Lung microvascular endothelial cell (primary cell): ENCODE measurements around the gene PFN4. TPM values are rescaled to one million over a fixed set of nuclear protein-coding genes. Genes with fewer than 3 reads are reported as not detected.
"Not testable (repeated sequence)": the region's sequence is repeated elsewhere in the genome, so short reads cannot be mapped to it uniquely, and the experiment has no call there.

ENCODE experiments used
- DNase-seq, 2 donors: peaks; one replicate each; pipeline versions ENCODE4 v3.0.0 to v3.0.0-alpha.2; 2010; ENCODE audit warnings: low read depth in 2 of 2
- total RNA-seq: library from RNA; depleted of rRNA; stranded (reverse); fragments of >200 nt; gene quantifications from 2 replicates; pipeline ENCODE4 v1.2.1, GENCODE V29; 2014

PFN4 gene
- total RNA-seq, 1 donor from 2014 or later = 0.20 TPM

DNA sequence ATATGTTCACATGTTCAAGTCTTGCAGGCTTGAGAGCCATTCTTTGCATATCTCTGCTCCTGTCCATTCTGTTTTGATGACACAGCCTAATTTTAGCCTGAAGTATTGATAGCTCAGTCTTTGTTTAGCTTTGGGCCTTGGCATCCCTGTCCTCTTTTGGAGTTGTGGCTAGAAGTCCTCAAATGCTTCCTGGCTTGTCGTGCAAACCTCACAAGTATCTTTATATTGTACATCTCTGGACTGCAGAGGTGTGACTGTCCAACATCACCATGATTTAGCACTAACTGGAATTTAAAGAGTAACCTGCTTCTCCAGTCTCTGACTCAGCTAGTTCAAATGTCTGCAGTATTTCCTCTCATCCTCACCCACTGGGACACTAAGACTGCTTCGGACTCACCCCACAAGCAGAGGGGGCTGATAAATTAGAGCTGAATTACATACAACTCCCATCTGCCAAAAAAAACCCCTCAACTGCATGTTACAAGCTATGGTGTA, 11.7 kb downstream of the PFN4 start:
- DNase-seq = no peak

DNA sequence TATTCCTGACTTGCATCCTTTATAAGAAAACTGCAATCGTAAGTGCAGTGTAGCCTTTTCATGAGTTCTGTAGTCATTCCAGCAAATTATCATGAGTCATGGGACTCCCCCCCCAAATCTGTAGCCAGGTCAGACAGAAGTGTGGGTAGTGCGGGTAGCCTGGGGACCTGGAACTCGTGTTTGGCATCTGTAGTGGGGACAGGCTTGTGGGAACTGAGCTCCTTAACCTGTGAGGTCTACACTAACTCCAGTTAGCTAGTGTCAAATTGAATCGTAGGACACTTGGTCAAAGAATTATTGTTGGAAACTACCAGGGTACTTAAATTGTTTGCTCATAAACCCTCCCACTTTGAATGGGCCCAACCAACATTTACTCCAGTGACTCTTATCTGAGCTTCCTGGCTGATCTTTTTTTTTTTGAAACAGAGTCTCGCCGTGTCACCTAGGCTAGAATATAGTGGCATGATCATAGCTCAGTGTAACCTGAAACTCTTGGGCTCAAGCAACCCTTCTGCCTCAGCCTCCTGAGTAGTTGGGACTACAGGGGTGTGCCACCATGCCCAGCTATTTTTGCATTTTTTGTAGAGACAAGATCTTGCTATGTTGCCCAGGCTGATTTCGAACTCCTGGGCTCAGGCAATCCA, 12.4 kb downstream of the PFN4 start:
- DNase-seq = no peak

DNA sequence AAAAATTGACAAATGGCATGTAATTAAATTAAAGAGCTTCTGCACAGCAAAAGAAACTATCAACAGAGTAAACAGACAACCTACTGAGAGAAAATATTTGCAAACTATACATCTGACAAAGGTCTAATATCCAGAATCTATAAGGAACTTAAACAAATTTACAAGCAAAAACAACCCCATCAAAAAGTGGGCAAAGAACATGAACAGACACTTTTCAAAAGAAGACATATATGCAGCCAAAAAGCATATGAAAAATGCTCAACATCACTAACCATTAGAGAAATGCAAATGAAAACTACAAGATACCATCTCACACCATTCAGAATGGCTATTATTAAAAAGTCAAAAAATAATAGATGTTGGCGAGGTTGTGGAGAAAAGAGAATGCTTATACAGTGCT, 13.7 kb downstream of the PFN4 start:
- not testable (repeated sequence) for DNase-seq

DNA sequence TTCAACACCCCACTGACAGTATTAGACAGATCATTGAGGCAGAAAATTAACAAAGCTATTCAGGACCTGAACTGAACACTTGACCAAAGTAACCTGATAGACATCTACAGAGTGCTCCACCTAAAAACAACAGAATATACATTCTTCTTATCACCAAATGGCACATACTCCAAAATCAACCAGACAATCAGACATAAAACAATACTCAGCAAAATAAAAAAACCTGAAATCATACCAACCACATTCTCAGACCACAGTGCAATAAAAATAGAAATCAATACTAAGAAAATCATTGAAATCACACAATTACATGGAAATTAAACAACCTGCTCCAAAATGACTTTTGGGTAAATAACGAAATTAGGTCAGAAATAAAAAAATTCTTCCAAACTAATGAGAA, 15.8 kb downstream of the PFN4 start:
- DNase-seq = no peak

- no peak for DNase-seq
Observed at GRCh38 chr2:24106786-24107185, 16.3 kb downstream of the PFN4 start.

DNA sequence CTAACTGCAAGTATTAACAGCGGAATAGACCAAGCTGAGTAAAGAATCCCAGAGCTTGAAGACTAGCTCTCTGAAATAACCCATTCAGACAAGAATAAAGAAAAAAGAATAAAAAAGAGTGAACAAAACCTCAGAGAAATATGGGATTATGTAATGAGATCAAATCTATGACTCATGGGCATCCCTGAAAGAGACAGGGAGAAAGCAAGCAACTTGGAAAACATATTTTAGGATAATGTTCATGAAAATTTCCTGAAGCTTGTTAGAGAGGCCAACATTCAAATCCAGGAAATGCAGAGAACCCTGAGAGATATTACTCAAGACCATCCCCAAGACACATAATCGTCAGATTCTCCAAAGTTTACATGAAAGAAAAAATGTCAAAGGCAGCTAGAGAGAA, 17.3 kb downstream of the PFN4 start:
- DNase-seq = no peak

DNA sequence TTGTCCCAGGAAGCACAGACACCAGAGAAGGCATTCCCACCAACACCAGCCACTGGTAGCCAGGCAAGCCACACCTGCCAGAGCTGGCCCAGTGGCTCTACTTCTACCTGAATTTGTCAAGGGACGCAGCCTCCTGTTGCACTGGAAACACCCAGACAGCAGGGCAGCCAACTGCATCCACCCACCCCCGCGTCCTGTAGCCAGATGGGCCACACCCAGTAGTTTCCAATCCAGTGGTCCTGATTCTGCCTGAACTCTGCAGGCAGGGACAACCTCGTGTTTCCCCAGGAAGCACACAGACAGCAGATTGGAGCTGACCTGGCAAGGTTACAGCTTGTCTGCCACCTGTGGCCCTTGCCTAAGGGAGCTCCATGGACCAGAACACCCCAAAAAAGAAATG, 18.2 kb downstream of the PFN4 start:
- DNase-seq = peak in 1 of 2 donors; percentile 52

- DNase-seq = no peak
Observed at GRCh38 chr2:24104110-24104650, 19.0 kb downstream of the PFN4 start.

DNA sequence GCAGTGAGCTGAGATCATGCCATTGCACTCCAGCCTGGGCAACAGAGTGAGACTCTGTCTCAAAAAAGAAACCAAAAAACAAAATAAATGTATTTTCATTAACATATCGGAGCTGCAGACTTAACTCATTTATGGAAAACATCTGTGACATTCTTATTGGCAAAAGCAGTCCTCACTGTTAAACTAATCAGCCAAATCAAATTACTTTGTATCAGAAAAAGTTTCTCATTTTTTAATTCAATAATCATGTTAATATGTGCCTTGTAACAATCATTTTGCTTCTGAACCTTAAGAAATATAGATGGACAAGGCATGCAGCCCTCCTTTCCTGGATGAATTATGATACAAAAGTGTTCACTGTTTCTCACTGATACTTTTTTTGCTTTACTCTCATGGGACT, 20.5 kb downstream of the PFN4 start:
- DNase-seq = no peak

- DNase-seq = no peak
Observed at GRCh38 chr2:24101992-24102391, 21.1 kb downstream of the PFN4 start.

DNA sequence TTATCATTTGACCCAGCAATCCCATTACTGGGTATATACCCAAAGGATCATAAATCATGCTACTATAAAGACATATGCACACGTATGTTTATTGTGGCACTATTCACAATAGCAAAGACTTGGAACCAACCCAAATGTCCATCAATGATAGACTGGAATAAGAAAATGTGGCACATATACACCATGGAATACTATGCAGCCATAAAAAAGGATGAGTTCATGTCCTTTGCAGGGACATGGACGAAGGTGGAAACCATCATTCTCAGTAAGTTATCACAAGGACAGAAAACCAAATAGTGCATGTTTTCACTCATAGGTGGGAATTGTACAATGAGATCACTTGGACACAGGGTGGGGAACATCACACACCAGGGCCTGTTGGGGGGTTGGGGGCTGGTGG, 22.4 kb downstream of the PFN4 start:
- DNase-seq = not testable (repeated sequence)

- not testable (repeated sequence) for DNase-seq
Observed at GRCh38 chr2:24095171-24095677, 27.9 kb downstream of the PFN4 start.

- DNase-seq = not testable (repeated sequence)
Observed at GRCh38 chr2:24093270-24093669, 29.9 kb downstream of the PFN4 start.

DNA sequence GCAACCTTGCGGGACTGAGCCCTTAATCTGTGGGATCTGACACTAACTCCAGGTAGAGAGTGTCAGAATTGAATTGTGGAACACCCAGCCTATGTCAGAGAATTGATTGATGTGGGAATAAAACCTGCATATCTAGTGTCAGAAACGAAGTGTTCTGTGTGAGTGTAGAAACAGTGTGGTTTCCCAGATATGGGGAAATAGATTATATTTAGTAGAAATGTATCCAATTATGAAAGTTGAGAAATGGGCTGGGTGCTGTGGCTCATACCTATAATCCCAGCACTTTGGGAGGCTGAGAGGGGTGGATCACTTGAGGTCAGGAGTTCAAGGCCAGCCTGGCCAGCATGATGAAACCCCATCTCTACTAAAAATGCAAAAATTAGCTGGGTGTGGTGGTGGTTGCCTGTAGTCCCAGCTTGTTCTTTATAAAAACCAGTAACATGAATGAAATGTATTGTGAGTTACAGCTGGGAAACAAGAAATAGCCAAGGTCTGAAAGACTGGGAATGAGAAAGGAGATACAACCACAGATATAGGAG, 34.2 kb downstream of the PFN4 start:
- no peak for DNase-seq

DNA sequence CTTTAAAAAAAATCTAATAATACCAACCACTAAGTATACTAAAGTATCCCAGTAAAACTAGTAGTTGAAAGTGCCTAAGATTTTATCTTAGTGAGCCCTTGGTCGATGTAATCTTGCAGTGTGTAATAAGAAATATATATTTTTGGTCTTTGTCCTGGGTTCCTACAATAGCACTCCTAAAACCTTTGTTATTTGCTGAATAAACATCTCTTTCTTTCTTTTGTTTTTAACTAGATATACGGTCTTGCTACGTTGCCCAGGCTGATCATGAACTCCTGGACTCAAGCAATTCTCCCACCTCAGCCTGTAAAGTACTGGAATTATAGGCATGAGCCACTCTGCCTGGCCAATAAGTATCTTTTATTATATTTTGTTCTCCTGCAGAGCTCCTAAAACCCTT, 36.1 kb downstream of the PFN4 start:
- DNase-seq = no peak

- no peak for DNase-seq
Observed at GRCh38 chr2:24086241-24086640, 36.9 kb downstream of the PFN4 start.

- DNase-seq = no peak
Observed at GRCh38 chr2:24085200-24085489, 38.0 kb downstream of the PFN4 start.

- peak; percentile 94 to 95 for DNase-seq
Observed at GRCh38 chr2:24084386-24085199, 38.5 kb downstream of the PFN4 start, which contains the start of gene TP53I3. TSS of gene TP53I3 (minus strand) at chr2:24084834. CDS start at chr2:24084326, 508 bp downstream.

DNA sequence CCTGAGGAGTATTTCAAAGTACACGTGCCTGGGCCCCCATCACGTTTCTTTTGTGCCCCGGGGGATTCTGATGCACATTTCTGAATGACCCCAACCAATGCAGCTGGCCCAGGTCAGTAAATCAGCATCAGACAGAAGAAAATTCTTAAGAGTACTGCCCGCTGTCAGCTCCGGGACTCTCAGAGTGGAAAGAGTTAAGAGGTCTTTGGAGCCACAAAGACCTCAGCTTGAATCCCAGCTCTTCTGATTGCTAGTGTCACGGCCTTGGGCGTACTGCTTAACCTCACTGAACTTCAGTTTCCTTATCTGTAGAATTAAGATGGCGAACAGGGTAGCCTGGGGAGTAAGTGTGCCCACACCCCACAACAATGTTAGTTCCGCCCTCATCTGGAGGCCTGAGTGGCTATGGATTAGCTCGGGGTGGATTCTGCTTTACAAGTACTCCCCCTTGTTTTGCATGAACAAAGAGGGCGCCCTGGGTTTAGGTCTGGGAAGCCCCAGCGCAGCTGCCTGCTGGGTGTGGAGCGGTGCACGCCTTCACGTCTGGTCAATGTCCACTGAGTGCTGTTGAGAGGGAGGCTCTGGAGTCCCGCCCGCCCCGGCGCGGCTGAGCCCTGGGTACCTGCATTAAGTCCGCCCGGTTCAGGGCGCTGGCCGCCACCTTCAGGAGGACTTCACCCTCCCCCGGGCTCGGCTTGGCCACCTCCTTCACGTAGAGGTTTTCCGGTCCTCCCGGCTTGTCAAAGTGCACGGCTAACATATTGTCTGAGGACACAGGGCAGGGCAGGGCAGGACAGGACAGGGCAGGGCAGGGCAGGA, 39.4 kb downstream of the PFN4 start:
- DNase-seq = peak; percentile 67 to 81

DNA sequence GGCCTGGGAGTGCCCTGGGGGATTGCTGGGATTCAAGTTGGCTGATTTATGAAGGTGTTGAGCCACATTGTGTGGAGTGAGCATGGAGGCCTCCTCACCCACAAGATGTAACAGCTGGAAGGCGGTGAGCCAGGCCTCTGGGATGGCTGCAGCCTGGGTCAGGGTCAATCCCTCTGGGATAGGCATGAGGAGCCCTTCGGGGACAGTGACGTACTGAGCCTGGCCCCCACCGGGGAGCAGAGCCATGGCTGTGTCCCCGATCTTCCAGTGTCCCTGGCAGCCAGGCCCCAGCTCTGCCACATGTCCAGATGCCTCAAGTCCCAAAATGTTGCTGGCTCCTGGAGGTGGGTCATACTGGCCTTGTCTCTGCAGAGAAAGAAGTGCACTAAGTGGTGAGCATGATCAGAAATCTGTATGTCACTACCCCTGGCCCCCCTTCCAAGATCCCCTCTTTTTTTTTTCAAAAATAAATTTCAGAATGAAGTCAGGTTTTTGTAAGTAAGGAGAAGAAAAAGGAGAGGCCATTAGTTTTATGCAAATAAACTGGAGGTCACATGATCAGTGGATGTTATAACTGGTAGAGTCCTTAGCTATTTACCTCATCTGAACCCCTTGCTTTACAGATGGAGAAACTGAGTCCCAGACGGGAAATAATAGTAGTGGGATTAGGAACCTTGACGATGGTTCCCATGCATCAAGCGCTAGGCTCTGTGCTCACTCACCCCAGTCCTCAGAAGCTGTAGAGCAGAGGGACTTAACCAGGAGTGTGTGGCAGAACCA, 40.2 kb downstream of the PFN4 start:
- DNase-seq = no peak

DNA sequence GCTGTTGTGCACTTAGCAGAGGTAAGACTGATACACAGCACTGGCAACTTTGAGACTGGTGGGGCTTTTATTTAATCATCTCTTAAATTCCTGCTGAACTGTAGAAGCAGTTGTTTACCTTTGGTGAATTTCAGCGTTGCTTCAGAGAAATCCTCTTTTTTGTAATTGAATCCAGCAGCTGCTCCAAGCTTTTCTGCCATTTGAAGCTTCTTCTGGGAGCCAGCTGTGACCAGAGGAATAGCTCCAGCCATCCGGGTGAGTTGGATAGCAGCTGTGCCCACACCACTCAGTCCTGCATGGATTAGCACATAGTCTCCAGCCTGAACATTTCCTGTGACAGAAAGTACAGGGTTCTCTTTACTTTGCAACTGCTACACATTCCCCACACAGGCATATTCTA, 42.4 kb downstream of the PFN4 start:
- no peak for DNase-seq
